Stimulated activated CD8-positive, alpha-beta memory T cell treated with anti-CD3 and anti-CD28 coated beads, Interleukin-7, amount 100 ng/mL, for 24 hours (primary cell): ENCODE data around the gene MEGF6.

Experiments
- DNase-seq: peaks from one replicate; pipeline ENCODE4 v3.0.0-alpha.2; 2020; ENCODE audit warnings: low read depth

Gene MEGF6

GRCh38 chr1:3609769-3610526 lies 1.4 kb downstream of the MEGF6 start:
- no peak for DNase-seq

GRCh38 chr1:3609016-3609768 lies 2.1 kb downstream of the MEGF6 start:
- DNase-seq = no peak

GRCh38 chr1:3608154-3608553 lies 3.2 kb downstream of the MEGF6 start:
- DNase-seq = no peak

GRCh38 chr1:3607703-3608065 lies 3.6 kb downstream of the MEGF6 start:
- DNase-seq = no peak

- no peak for DNase-seq
Measured at GRCh38 chr1:3606779-3607702, 4.3 kb downstream of the MEGF6 start.

GRCh38 chr1:3604997-3605823 lies 6.1 kb downstream of the MEGF6 start:
- DNase-seq = no peak

- DNase-seq = no peak
Measured at GRCh38 chr1:3604468-3604974, 6.8 kb downstream of the MEGF6 start.

GRCh38 chr1:3603571-3604467 lies 7.5 kb downstream of the MEGF6 start:
- DNase-seq = no peak

GRCh38 chr1:3603156-3603555 lies 8.2 kb downstream of the MEGF6 start:
- DNase-seq = no peak

- DNase-seq = no peak
Measured at GRCh38 chr1:3602375-3602774, 8.9 kb downstream of the MEGF6 start.

GRCh38 chr1:3601743-3602142 lies 9.6 kb downstream of the MEGF6 start:
- DNase-seq = no peak

- DNase-seq = no peak
Measured at GRCh38 chr1:3600354-3600753, 11.0 kb downstream of the MEGF6 start.

- no peak for DNase-seq
Measured at GRCh38 chr1:3599816-3600215, 11.5 kb downstream of the MEGF6 start.

GRCh38 chr1:3599286-3599811 lies 12.0 kb downstream of the MEGF6 start:
- DNase-seq = no peak

- DNase-seq = no peak
Measured at GRCh38 chr1:3598522-3599285, 12.6 kb downstream of the MEGF6 start.

GRCh38 chr1:3598051-3598491 lies 13.2 kb downstream of the MEGF6 start:
- no peak for DNase-seq

GRCh38 chr1:3597599-3597964 lies 13.7 kb downstream of the MEGF6 start:
- no peak for DNase-seq

GRCh38 chr1:3596663-3597598 lies 14.4 kb downstream of the MEGF6 start:
- DNase-seq = no peak
